ENCODE measurements around the gene NSMF. TPM values are rescaled to one million over a fixed set of nuclear protein-coding genes. Genes with fewer than 3 reads are reported as not detected.
A peak's percentile ranks its signal among the peaks of the same experiment; 100 is the strongest.

NSMF gene
- 10 to 100 TPM; 45.9 to 55.4 (median 50.4) TPM for polyA plus RNA-seq (ENCODE audit: insufficient read length in 3 of 3)
- long read RNA-seq, donor 1, transcript NSMF-205 (14 exons, 3,571 nt) = major isoform, 5 of 38 reads
- long read RNA-seq, donor 1, partial matches to known transcripts = 29 of 38 reads
- long read RNA-seq, donor 1, other reads (novel, unspliced or antisense) = 0 of 38 reads
- long read RNA-seq, donor 2, transcript NSMF-201 (15 exons, 2,981 nt) = major isoform, 13 of 32 reads
- long read RNA-seq, donor 2, partial matches to known transcripts = 16 of 32 reads
- long read RNA-seq, donor 2, other reads (novel, unspliced or antisense) = 0 of 32 reads
- long read RNA-seq, donor 3, partial matches to known transcripts = 31 of 35 reads
- long read RNA-seq, donor 3, other reads (novel, unspliced or antisense) = 0 of 35 reads
- long read RNA-seq, donor 4, transcript NSMF-201 (15 exons, 2,981 nt) = major isoform, 6 of 21 reads
- long read RNA-seq, donor 4, partial matches to known transcripts = 14 of 21 reads
- long read RNA-seq, donor 4, other reads (novel, unspliced or antisense) = 0 of 21 reads
- long read RNA-seq, donor 5, transcript NSMF-201 (15 exons, 2,981 nt) = major isoform, 5 of 20 reads
- long read RNA-seq, donor 5, partial matches to known transcripts = 15 of 20 reads
- long read RNA-seq, donor 5, other reads (novel, unspliced or antisense) = 0 of 20 reads
- long read RNA-seq, donor 6, partial matches to known transcripts = 14 of 19 reads
- long read RNA-seq, donor 6, other reads (novel, unspliced or antisense) = 0 of 19 reads
- long read RNA-seq, donor 7, transcript NSMF-201 (15 exons, 2,981 nt) = major isoform, 12 of 16 reads
- long read RNA-seq, donor 7, partial matches to known transcripts = 0 of 16 reads
- long read RNA-seq, donor 7, other reads (novel, unspliced or antisense) = 0 of 16 reads
- long read RNA-seq, donor 8 = 0 reads
- long read RNA-seq, donor 9, transcript NSMF-201 (15 exons, 2,981 nt) = major isoform, 5 of 25 reads
- long read RNA-seq, donor 9, partial matches to known transcripts = 16 of 25 reads
- long read RNA-seq, donor 9, other reads (novel, unspliced or antisense) = 0 of 25 reads
- long read RNA-seq, donor 10, transcript NSMF-201 (15 exons, 2,981 nt) = major isoform, 7 of 30 reads
- long read RNA-seq, donor 10, partial matches to known transcripts = 22 of 30 reads
- long read RNA-seq, donor 10, other reads (novel, unspliced or antisense) = 0 of 30 reads
- long read RNA-seq, donor 11, transcript NSMF-201 (15 exons, 2,981 nt) = major isoform, 8 of 12 reads
- long read RNA-seq, donor 11, partial matches to known transcripts = 0 of 12 reads
- long read RNA-seq, donor 11, other reads (novel, unspliced or antisense) = 0 of 12 reads
- long read RNA-seq, donor 12, transcript NSMF-201 (15 exons, 2,981 nt) = major isoform, 9 of 52 reads
- long read RNA-seq, donor 12, partial matches to known transcripts = 41 of 52 reads
- long read RNA-seq, donor 12, other reads (novel, unspliced or antisense) = 0 of 52 reads
- long read RNA-seq, donor 13, partial matches to known transcripts = 0 of 2 reads
- long read RNA-seq, donor 13, other reads (novel, unspliced or antisense) = 0 of 2 reads
- long read RNA-seq, donor 14 = 0 reads
- long read RNA-seq, donor 15, transcript NSMF-201 (15 exons, 2,981 nt) = major isoform, 8 of 43 reads
- long read RNA-seq, donor 15, partial matches to known transcripts = 34 of 43 reads
- long read RNA-seq, donor 15, other reads (novel, unspliced or antisense) = 0 of 43 reads
- long read RNA-seq, donor 16, transcript NSMF-201 (15 exons, 2,981 nt) = major isoform, 8 of 28 reads
- long read RNA-seq, donor 16, partial matches to known transcripts = 17 of 28 reads
- long read RNA-seq, donor 16, other reads (novel, unspliced or antisense) = 0 of 28 reads

- peak; percentile 91 for DNase-seq
These were observed at the start of gene NSMF for GRCh38 chr9:137459152-137459600. TSS of gene NSMF (minus strand) at chr9:137459334. CDS start at chr9:137459102, 232 bp downstream.

- DNase-seq = no peak
These were observed 47.6 kb upstream of the NSMF start for GRCh38 chr9:137506702-137507171.

GRCh38 chr9:137506274-137506673 lies 47.1 kb upstream of the NSMF start:
- DNase-seq = no peak

GRCh38 chr9:137505421-137506140 lies 46.4 kb upstream of the NSMF start:
- DNase-seq = no peak

- no peak for DNase-seq
These were observed 45.3 kb upstream of the NSMF start for GRCh38 chr9:137504432-137504777.

- DNase-seq = no peak
These were observed 43.1 kb upstream of the NSMF start for GRCh38 chr9:137502008-137502911.

- no peak for DNase-seq
These were observed 42.3 kb upstream of the NSMF start for GRCh38 chr9:137501457-137501856.

GRCh38 chr9:137500666-137501397 lies 41.7 kb upstream of the NSMF start:
- no peak for DNase-seq

GRCh38 chr9:137499858-137500661 lies 40.9 kb upstream of the NSMF start:
- no peak for DNase-seq

- DNase-seq = no peak
These were observed 40.3 kb upstream of the NSMF start for GRCh38 chr9:137499416-137499815.

- no peak for DNase-seq
These were observed 39.6 kb upstream of the NSMF start for GRCh38 chr9:137498720-137499150.

GRCh38 chr9:137497921-137498719 lies 39.0 kb upstream of the NSMF start:
- no peak for DNase-seq

- no peak for DNase-seq
These were observed 37.7 kb upstream of the NSMF start for GRCh38 chr9:137496601-137497375.

- DNase-seq = no peak
These were observed 35.6 kb upstream of the NSMF start for GRCh38 chr9:137494550-137495351.
